HG03460 (cell line): ENCODE data around the gene NOL4L.

Experiments
- ATAC-seq: cut with Tn5 transposase; IDR thresholded peaks from one replicate; pipeline ENCODE4 v1.9.1; 2021; ENCODE audit not compliant: unreplicated experiment

Gene NOL4L

DNA sequence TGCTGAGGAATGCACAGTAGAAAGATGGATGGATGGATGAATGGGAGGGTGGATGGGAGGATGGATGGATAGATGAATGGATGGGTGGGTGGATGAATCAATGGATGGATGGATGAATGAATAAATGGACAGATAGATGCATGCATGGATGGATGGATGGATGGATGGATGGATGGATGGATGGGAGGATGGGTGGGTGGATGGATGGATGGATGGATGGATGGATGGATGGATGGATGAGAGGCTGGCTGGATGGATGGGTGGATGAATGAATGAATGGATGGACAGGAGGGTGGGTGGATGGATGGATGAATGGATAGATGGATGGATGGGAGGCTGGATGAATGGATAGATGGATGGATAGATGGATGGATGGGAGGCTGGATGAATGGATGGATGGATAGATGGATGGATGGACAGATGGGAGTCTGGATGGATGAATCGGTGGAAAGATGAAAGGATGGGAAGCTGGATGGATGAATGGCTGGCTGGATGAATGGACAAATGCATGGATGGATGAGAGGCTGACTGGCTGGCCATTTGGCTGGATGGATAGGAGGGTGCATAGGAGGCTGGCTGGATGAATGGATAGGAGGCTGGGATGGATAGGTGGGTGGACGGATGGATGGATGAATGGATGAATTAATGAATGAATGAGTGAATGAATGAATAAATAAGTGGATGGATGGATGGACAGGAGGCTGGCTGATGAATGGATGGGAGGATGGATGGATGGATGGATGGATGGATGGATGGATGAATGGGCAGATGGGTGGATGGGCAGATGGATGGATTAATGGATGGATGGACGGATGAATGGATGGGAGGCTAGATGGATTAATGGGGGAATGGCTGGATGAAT, 28.3 kb upstream of the NOL4L start:
- ATAC-seq = no peak

DNA sequence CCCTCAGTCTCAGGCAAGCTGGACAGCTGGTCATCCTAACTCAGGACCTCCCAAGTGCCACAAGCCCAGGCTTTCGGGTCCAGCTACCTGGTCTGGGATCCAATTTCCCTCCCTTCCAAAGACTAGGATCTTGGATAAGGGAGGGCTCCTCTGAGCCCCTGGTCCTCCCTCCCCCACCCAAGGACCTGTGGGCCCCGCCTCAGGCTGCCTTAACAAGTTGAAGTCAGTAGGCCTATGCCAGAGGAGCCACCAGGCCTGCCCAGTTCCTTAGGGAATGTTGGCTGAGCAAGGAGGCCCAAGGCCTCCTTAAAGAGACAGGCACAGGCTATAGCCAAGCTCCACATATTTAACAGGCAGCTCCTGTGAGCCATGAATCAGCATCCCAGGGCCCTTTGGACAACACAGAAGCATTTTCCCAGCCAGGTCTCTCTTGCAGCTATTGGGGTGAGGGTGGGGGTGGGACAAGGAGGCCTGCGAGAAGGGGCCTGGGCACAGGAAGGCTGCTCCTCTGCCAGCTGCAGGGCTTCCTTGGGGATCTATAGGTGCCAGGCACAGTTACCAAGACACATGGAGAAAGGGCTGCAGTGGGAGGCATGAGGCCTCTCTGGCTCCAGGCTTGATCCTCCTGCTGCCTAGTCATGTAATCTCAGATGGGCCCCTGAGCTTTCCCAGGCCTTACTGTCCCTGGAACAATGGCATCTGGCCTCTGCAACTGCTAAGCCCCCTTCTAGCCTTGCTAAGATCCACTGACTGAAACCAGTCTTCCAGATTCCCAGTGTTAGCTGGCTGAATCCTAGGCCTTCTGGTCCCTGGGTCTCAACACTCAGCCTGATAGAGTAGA, 27.4 kb upstream of the NOL4L start:
- ATAC-seq = no peak

DNA sequence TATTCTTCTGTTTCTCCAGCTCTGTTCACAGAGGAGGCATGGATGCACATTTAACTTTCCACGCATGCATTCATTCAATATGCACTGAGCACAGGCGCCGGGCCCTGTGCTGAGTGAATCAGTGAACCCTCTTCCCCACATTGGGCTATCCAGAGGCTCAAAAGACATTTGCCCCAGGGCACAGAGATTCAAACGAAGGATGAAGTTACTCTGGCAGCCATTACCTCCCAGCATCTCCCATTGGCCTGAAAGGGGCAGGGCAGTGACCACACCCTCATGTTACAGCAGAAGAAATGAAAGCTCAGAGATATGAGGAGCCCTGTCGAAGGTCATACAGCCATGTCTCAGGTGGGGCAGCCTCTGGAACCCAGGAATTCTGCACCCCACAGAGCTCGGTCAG, 26.7 kb upstream of the NOL4L start:
- no peak for ATAC-seq

DNA sequence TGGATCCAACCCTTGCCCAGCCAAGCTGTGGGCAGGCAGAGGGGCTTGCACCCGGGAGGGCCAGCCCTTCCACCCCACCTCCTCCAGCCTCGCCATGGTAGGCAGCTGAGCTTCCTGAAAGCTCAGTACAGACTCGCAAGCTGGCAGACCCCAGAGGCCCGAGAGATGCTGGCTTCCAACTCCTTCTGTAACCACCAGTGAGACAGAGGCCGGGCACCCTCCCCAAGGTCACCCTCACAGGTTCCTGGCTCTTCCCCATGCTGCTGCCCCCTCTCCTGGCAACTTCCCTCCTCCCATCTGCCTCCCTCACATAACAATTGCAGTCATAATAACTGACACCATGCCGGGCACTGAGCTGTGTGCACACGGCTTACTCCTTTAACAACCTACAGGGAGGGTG, 26.2 kb upstream of the NOL4L start:
- ATAC-seq = no peak

DNA sequence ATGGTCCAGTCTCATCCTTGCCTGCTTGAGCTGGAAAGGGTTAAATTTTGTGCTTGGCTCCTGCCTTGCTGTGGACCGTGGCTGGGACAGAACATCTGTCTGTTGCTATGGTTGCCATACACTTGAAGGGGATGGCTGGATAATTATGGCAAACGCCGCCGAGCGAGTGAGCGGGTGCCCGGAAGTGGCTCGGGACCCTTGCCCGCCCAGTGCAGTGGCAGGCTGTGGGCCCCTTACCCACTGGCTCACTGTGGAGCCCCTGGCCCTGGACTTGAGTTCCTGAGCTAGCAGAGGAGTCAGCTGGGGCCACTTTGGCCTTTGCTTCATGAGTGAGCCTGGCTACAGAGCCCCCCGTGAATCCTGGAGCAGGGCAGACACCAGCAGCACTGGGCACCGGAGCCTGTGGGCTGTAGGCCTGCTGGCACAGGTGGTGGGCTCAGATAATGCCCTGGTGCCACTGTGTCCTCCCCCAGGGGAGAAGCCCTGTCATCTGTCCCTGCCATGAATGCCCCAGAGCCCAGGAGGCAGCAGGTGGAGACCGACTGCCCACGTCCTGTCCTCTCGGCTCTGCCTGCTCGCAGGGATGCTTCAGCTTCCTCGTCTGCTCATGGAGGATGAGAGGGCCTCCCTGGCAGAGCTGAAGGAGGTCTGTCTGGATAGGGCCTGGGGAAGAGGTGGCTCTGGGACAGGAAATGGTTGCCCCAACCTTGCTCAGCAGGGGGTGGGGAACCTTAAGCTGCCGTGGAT, 25.5 kb upstream of the NOL4L start:
- ATAC-seq = no peak

DNA sequence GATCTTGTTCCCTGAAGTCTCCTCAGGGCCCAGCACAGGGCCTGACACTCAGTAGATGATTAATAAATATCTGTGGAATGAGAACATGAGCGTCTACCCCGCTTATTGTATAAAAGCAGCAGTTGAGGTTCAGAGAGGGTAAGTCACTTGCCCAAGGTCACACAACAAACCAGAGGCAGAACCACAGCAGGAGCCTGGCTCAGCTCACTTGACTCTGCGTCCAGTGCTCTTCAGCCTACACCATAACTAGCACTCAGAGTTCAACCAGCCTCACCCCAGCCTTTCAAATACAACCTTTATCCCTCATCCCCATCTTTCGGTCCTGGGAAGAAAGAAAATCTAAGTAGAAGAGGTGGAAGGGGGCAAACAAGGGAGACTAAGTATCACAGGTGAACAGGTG, 24.9 kb upstream of the NOL4L start:
- no peak for ATAC-seq

DNA sequence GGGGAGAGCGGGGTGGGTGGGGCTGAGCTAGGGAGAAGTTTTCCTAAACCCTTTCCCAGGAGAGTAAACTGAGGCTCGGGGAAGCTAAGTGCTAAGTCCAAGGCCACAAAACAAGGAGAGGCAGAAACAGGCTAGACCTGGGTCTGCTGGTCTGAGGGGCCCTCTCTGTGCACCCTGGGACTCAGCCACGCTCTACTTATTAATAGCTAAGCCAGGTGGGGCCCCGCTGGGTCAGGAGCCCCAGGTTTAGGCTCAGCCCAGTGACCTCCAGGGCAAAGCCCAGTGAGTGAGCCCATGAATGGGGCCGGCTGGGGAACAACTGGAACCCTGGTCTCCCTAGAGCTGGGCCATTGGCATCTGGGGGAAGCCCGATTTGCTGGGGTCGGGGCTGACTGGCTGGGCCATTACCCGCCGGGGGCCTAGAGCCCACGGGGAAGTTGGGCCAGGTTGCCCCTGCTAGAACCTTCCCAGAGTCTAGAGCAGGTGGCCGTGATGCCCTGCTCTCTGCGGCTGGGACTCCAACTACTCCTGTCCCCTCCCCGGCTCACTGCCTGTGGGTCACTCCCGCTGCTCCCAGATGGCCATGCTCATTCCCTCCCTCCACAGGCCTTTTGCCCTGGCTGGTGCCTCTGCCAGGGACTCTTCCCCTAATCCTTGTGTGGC, 24.1 kb upstream of the NOL4L start:
- no peak for ATAC-seq

DNA sequence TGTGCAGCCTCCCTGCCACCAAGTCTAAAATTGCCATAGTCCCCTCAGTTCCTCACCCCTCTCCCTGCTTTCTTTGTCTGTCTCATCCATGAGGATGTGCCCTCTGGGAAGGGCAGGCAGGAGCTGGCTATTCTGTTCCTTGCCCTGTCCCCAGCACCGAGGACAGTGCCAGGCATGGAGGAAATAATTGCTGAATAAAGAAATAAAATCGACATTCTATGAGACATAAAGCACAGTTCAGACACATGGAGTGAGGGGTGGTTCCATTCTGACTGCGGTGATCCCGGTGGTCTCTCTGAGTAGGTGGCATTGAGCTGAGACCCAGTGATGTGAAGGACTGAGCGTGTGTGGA, 23.5 kb upstream of the NOL4L start:
- no peak for ATAC-seq

DNA sequence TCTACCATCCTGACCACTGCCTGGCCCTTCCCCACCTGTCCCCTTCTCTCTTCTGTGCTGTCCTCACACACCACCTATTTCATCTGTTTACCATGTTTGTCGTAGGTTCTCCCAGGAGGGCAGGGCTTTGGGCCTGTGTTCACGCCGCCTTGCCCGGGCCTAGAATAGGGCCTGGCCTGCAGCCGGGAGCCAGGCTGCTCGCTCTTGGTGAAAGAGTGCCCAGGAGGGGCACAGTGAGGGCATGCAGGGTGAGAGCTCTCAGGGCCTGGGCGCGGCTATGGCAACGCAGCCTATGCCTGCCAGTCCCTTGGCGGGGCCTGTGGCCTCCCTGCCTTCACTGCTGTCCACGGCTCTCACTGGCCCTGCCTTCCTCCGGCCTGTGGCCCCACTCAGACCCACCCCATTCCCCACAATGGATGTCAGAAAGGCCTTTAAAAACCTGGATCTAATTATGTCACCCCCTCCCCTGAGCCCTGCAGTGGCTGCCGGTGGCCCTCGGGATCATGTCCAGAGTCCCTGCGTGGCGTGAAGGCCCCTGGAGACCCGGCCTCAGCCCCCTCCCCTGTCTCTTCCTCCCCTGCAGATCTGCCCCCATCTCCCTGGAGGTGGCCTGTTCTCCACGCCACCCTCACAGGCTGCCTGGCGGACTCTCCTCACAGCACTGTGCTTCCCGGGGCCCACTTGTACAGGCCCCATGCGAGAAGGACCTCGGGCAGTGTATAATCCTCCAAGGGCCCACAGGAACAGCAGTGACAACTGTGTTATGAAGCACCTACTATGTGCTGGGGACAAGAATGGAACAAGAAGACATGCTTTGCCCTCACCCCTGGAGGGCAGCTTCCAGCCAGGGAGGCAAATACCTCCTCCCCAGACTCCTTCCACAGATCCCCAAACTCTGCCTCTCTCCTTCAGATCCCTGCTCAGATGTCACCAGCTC, 22.9 kb upstream of the NOL4L start:
- no peak for ATAC-seq

DNA sequence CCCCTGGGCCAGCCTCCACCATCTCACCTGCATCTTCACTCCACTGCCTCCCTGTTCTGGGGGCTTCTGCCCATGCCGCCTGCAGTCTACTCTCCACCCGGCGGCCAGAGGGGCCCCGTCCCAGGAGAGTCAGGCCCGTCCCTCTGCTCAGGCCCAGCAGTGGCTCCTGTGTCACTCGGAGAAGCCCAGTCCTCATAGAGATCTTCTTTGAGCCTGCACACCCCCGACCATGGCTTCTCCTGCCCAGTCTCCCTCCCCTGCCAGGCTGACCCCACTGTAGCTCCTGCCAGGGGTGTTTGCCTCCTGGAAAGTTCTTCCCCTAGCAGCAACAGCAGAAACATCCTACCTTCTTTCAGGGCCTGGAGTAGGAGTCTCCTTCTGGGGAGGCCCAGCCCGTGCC, 22.2 kb upstream of the NOL4L start:
- ATAC-seq = no peak

DNA sequence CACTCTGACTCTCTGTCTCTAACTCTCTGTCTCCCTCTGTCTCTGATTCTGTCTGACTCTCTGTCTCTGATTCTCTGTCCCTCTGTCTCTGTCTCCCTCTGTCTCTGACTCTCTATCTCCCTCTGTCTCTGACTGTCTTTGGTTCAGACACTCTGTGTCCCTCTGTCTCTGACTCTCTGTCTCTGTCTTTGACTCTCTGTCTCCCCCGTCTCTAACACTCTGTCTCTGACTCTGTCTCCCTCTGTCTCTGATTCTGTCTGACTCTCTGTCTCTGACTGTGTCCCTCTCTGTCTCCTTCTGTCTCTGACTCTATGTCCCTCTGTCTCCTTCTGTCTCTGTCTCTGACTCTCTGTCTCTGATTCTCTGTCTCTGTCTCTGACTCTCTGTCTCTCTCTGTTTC, 21.7 kb upstream of the NOL4L start:
- ATAC-seq = no peak

DNA sequence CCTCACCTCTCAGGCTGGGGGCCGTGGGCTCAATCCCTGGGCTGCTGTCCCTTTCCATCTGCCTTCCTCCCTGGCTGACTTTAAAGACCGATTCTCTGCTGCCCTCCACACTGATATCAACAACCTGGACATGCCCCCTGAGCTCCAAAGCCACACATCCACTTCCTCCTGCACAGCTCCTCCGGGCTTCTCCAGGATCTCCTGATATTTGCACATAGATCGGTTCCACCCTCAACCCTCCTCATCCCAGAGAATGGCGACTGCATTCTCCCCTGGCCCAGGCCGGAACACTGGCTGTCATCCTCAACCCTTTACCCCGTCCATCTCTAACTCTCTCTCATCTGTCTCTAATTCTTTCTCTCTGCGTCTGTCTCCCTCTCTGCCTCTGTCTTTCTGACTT, 21.0 kb upstream of the NOL4L start:
- ATAC-seq = no peak

DNA sequence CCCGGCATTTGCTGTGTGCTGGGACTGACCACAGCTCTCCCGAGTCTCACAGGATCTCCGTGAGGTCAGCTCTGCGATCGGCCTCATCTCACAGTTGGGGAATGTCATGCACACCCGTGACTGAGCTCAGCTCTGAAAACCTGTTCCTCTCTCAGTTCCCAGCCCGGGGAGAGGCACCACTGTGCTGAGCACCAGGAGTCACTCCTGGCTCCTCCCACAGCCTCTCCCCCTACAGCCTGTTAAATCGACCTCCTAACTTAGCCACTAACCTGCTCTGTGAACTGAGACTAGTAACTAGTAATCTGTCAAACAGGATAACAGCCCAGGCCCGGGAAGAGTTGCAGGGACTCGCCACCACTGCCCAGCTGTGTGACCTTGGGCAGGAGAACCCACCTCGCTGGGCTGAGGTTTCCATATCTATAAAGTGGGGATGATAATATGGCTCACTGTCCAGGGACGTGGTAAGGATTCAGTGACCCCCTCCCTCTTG, 20.1 kb upstream of the NOL4L start:
- no peak for ATAC-seq

DNA sequence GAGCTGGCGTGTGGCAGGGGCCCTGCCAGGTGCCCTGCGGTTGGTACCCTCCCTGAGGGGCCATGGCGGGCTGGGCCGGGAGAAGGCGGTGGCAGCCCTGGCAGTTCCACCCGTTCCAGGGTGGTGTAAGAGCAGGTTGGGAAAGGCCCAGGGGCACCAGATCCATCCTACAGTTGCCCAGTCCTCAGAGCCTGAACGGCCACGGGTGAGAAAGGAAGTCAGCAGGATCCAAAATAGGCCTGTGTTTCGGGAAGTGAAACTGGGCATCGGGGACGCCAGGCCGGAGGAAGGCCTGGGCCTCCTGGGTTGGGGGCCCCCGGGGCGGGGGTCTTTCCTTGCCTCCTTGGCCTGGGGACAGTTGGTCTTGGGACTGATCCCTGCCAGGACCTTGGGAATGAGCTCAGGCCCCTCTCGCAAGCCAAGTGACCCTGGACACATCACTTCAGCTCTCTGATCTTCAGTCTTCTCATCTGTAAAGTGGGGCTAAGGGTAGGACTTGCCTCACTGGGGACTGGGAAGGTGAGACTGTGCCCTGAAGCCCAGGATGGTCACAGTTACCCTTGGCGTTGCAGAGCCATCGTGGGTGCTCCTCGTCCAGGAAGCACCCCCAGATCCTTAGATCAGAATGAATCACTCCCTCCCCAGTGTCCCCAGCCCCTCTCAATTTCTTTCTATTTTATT, 18.1 kb upstream of the NOL4L start:
- no peak for ATAC-seq

DNA sequence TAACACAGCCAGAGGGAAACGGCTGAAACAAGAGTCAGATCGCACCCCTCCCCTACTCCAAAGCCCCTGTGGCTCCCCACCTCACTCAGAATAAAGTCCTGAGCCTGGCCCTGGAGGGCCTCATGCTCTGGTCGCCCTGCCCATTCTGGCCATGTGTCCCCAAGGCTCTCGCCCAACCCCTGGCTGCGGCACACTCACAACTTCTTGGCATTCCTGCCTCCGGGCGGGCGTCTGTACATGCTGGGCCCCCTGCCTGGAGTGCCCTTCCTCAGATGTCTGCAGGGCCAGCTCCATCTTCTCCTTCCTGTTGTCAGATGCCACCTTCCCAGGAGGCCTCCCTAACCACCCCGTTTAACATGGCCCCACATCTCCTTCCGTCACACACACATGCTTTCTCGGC, 17.1 kb upstream of the NOL4L start:
- ATAC-seq = no peak

DNA sequence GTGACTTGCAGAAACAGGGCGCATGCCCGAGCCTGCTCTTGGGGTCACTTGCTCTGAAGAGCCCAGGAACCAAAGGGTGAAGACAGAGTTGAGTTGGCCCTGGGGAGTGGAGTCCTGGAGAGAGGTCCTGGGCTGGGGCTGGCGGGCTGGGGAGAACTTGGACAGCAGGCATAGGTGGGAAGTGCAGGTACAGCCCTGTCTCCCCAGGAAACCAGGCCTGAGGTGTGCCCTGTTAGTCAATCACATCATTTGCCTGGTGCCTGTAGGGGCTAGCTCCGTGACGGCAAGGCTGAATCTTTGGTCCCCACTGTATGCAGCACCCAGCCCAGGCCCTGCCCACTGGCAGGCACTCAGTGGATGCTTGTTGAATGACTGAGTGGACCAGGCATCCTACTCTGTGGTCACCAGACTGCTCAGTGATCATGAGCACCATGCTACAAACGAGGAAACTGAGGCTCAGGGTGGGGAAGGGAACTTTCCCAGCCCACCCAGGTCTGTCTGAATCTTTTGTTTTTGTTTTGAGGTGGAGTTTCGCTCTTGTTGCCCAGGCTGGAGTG, 15.6 kb upstream of the NOL4L start:
- ATAC-seq = no peak

DNA sequence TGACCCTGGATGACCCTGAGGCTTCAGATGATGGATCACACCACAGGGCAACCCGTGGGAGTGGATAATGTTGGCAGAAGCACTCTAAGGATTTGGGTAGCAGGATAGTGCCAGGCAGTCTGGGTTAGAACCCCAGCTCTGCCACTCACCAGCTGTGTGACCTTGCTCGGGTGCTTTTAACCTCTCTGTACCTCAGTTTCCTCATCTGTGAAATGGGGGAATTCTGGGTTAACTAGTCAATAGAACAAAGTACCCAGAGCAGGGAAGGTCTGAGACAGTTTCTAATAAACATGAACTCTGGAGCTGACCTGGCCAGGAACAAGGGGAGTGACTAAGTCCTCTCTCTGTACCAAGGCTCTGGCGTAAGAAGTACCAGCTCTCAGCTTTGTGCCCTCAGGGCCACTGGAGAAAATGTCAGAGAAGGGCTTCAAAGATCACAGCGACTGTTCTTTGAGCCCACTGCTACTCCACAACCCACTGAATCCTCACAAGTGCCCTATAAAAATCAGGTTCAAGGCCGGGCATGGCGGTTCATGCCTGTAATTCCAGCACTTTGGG, 14.7 kb upstream of the NOL4L start:
- ATAC-seq = no peak

DNA sequence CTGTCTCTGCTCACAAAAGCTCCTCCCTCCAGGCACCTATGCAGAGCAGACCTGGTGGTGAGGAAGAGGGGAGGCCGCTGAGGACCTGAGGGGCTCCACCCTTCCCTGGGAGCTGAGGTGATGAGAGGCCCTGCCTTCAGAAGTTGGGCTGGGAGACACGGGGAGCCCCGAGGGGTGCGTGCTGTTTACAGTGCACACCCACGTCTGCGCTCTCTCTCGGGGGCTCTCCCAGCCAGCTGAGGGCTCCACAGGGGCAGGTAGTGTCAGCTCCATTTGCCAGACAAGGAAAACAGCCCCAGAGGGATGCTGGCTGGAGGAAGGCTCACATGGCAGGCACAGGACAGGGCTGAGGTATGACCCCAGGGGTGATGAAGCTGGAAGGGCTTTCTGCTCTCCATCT, 13.5 kb upstream of the NOL4L start:
- ATAC-seq = no peak

DNA sequence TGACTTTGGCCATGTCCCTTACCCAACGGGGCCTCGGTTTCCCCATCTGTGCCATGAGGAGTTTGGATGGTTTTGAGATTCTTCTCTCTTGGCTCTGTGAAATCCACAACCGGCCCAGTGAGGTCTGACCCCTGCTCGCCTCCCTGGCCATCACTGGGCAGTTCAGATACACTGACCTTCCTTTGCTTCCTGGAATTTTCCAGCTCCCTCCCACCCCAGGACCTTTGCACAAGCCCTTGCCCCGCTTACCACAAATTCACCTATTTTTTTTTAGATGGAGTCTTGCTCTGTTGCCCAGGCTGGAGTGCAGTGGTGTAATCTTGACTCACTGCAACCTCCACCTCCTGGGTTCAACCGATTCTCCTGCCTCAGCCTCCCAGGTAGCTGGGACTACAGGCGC, 12.6 kb upstream of the NOL4L start:
- ATAC-seq = no peak
